HG02588 (cell line): ENCODE data around the gene RTL5.

ENCODE experiments used
- ATAC-seq: cut with Tn5 transposase; IDR thresholded peaks from one replicate; pipeline ENCODE4 v1.9.1; 2021; ENCODE audit warnings: mild to moderate bottlenecking, moderate library complexity; ENCODE audit not compliant: unreplicated experiment

RTL5 gene

GRCh38 chrX:72130156-72130761 is 1.5 kb downstream of the RTL5 start:
- no peak for ATAC-seq

GRCh38 chrX:72129661-72130060 is 2.1 kb downstream of the RTL5 start:
- no peak for ATAC-seq

GRCh38 chrX:72128881-72129280 is 2.8 kb downstream of the RTL5 start:
- ATAC-seq = no peak

GRCh38 chrX:72128183-72128834 is 3.4 kb downstream of the RTL5 start:
- no peak for ATAC-seq

- ATAC-seq = no peak
Observed at GRCh38 chrX:72127332-72127731, 4.4 kb downstream of the RTL5 start.

- peak; percentile 63 for ATAC-seq
Observed at GRCh38 chrX:72126539-72127140, 5.1 kb downstream of the RTL5 start.

- ATAC-seq = no peak
Observed at GRCh38 chrX:72126048-72126415, 5.7 kb downstream of the RTL5 start.

- ATAC-seq = no peak
Observed at GRCh38 chrX:72125331-72126047, 6.2 kb downstream of the RTL5 start.

- no peak for ATAC-seq
Observed at GRCh38 chrX:72124540-72125201, 7.0 kb downstream of the RTL5 start.

GRCh38 chrX:72123471-72124185 is 8.1 kb downstream of the RTL5 start:
- no peak for ATAC-seq

GRCh38 chrX:72122621-72123337 is 8.9 kb downstream of the RTL5 start:
- no peak for ATAC-seq

GRCh38 chrX:72121383-72121782 is 10.3 kb downstream of the RTL5 start:
- ATAC-seq = peak; percentile 53

GRCh38 chrX:72120837-72121236 is 10.9 kb downstream of the RTL5 start:
- no peak for ATAC-seq

GRCh38 chrX:72117636-72118210 is 14.0 kb downstream of the RTL5 start:
- no peak for ATAC-seq

GRCh38 chrX:72115380-72115779 is 16.3 kb downstream of the RTL5 start:
- no peak for ATAC-seq

- no peak for ATAC-seq
Observed at GRCh38 chrX:72114807-72115206, 16.9 kb downstream of the RTL5 start.

GRCh38 chrX:72114306-72114705 is 17.4 kb downstream of the RTL5 start:
- ATAC-seq = no peak

GRCh38 chrX:72113461-72113860 is 18.3 kb downstream of the RTL5 start:
- ATAC-seq = no peak

- ATAC-seq = no peak
Observed at GRCh38 chrX:72110876-72111708, 20.6 kb downstream of the RTL5 start.
